GM12878 (cell line): Measurements from ENCODE around the gene WHRN.

Source experiments
- CHD4 ChIP-seq: fragments of 200-600 bp; sonication (generic); IDR thresholded peaks from 2 replicates; pipeline ENCODE4 v1.6.1; 2016; ENCODE audit warnings: mild to moderate bottlenecking
- CTCF ChIP-seq, 3 experiments: IDR thresholded peaks in 2 of 3; conservative IDR thresholded peaks in 1 of 3; 2 replicates each; pipeline ENCODE4 v1.5.1; 2011; ENCODE audit warnings: low read depth in 3 of 3, low read length in 3 of 3, mild to moderate bottlenecking in 3 of 3, control low read depth in 2 of 3, moderate library complexity in 2 of 3, inconsistent platforms in 1 of 3, mixed read lengths in 1 of 3; ENCODE audit not compliant: control insufficient read depth in 2 of 3, insufficient read depth in 1 of 3; ENCODE audit errors: extremely low read depth in 1 of 3
- KDM1A ChIP-seq: fragments of 200-600 bp; sonication (generic); IDR thresholded peaks from 2 replicates; pipeline ENCODE4 v1.6.1; 2016; ENCODE audit warnings: borderline replicate concordance
- YY1 ChIP-seq: IDR thresholded peaks from 2 replicates; pipeline ENCODE4 v1.6.1; 2011; ENCODE audit warnings: low read depth, mild to moderate bottlenecking, low read length

- TF ChIP-seq YY1 (no peak), KDM1A (no peak), CTCF (IDR thresholded peaks at IDR 0.05 in 2 of 3, conservative IDR thresholded peaks at IDR 0.05 in 1 of 3; ENCODE audit: control insufficient read depth in 2 of 3, extremely low read depth in 1 of 3, insufficient read depth in 1 of 3, low read depth in 3 of 3, low read length in 3 of 3) (no peak), CHD4 (no peak)
Measured at GRCh38 chr9:114478459-114478858, 26.8 kb downstream of the WHRN start.
